B cell (primary cell): Measurements from ENCODE around the gene NME7.

Source experiments
- EZH2 ChIP-seq: IDR thresholded peaks from 2 replicates; pipeline ENCODE4 v1.6.1; 2012; ENCODE audit warnings: borderline replicate concordance, low read depth, mild to moderate bottlenecking, moderate library complexity, low read length; ENCODE audit not compliant: insufficient read depth, poor library complexity, severe bottlenecking
- TF ChIP-seq, protein P1 (sequence below): fragments of 200-600 bp; IDR thresholded peaks from one replicate; pipeline ENCODE4 v1.8.0; 2022; ENCODE audit warnings: antibody characterized with exemption, mild to moderate bottlenecking

DNA sequence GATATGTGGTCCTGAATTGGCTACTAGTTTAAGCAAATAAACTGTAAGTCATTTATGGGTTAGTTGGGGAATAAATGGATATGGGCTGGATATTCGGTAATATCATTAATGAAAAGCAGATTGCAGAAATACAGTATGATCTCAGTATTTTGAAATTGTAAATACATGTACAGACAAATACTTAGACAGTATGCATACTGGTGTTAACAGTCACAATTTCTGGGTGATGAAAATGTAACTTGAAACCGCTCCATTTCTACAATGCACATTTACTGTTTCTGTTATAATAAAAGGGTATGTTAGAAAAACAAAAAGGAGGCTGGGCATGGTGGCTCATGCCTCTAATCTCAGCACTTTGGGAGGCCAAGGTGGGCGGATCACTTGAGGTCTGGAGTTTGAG is 28.4 kb upstream of the NME7 start:
- TF ChIP-seq, protein P1, sequence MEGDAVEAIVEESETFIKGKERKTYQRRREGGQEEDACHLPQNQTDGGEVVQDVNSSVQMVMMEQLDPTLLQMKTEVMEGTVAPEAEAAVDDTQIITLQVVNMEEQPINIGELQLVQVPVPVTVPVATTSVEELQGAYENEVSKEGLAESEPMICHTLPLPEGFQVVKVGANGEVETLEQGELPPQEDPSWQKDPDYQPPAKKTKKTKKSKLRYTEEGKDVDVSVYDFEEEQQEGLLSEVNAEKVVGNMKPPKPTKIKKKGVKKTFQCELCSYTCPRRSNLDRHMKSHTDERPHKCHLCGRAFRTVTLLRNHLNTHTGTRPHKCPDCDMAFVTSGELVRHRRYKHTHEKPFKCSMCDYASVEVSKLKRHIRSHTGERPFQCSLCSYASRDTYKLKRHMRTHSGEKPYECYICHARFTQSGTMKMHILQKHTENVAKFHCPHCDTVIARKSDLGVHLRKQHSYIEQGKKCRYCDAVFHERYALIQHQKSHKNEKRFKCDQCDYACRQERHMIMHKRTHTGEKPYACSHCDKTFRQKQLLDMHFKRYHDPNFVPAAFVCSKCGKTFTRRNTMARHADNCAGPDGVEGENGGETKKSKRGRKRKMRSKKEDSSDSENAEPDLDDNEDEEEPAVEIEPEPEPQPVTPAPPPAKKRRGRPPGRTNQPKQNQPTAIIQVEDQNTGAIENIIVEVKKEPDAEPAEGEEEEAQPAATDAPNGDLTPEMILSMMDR = no peak
- no peak for TF ChIP-seq EZH2
